Subcutaneous abdominal adipose tissue (tissue), 5 donors: ENCODE data around the gene ARPC5.

Experiments used
- H3K27ac ChIP-seq: one replicate; pipeline ENCODE4 v1.7.0; 2013; ENCODE audit warnings: low read depth, mild to moderate bottlenecking, inconsistent platforms, low read length, moderate library complexity
- H3K27me3 ChIP-seq, 5 donors: one replicate each; pipeline ENCODE4 v1.7.0; 2013; ENCODE audit warnings: low read length in 5 of 5, inconsistent platforms in 1 of 5; ENCODE audit not compliant: control insufficient read depth in 5 of 5, insufficient read depth in 4 of 5
- H3K36me3 ChIP-seq, 5 donors: one replicate each; pipeline ENCODE4 v1.7.0; 2013; ENCODE audit warnings: low read length in 5 of 5; ENCODE audit not compliant: control insufficient read depth in 5 of 5, insufficient read depth in 5 of 5
- H3K4me1 ChIP-seq, 5 donors: one replicate each; pipeline ENCODE4 v1.7.0; 2013; ENCODE audit warnings: low read length in 5 of 5, mild to moderate bottlenecking in 3 of 5, moderate library complexity in 1 of 5; ENCODE audit not compliant: control insufficient read depth in 5 of 5, insufficient read depth in 5 of 5
- H3K4me3 ChIP-seq, 5 donors: one replicate each; pipeline ENCODE4 v1.7.0; 2013; ENCODE audit warnings: low read length in 5 of 5, low read depth in 1 of 5
- H3K9ac ChIP-seq, 5 donors: one replicate each; pipeline ENCODE4 v1.7.0; 2013; ENCODE audit warnings: low read length in 5 of 5, mild to moderate bottlenecking in 4 of 5, moderate library complexity in 3 of 5
- H3K9me3 ChIP-seq, 5 donors: one replicate each; pipeline ENCODE4 v1.7.0; 2013; ENCODE audit warnings: low read length in 5 of 5; ENCODE audit not compliant: control insufficient read depth in 5 of 5
- donor health status: healthy.
- donor health status: healthy.
- donor health status: healthy.
- donor health status: healthy.
- donor health status: healthy.

Gene ARPC5

DNA sequence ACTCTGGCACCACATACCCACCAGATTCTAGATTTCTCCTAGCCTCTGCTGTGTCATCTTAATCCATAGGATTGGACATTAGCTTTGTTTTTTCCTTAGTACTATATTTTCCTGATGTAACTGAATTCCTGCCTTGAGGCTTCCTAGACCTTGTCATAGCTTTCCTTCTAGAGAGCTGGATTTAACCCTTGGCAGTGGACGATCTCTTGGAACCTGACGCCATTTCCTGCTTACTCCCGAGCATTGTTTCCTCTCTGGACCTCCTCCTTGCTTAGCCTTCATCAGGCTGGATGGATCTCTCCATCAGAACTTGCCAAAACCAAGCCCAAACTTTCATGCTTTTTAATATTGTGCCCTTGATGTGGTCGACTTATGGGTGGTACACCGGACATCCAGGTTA, 16.0 kb upstream of the ARPC5 start:
- no peaks in the 10 kb centered on the region for H3K27me3 ChIP-seq
- no peak overlapping the region for H3K9ac ChIP-seq
- H3K4me3 ChIP-seq, result no peak overlapping the region
- no peaks in the 10 kb centered on the region for H3K9me3 ChIP-seq
- H3K27ac ChIP-seq, result no peak overlapping the region
- H3K4me1 ChIP-seq, result peaks cover 0 to 7% (median 0%) of the 10 kb centered on the region in 5 donors
- H3K36me3 ChIP-seq, result no peaks in the 10 kb centered on the region

DNA sequence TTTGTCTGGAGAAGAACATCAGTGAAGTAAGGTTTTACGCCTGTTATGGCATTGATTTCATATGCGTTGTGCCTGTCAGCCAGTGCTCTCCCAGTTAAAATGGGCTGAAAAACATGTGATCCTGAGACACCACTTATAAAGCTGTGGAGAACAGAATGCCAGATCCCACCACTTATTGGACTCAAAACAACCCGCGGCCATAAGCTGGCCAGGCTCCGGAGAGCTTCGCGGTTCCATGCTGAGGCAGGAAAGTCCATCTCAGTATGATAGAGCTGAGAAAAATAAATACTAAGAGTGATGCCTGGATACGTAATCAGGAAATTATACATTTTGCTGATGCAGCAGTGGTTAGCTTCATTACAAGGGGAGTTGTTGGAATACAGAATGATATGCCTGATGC, 12.5 kb upstream of the ARPC5 start:
- no peaks in the 10 kb centered on the region for H3K27me3 ChIP-seq
- no peaks in the 10 kb centered on the region for H3K9me3 ChIP-seq
- H3K9ac ChIP-seq, result no peak overlapping the region
- peaks cover 0 to 4% (median 0%) of the 10 kb centered on the region in 5 donors for H3K4me1 ChIP-seq
- no peak overlapping the region for H3K27ac ChIP-seq
- H3K4me3 ChIP-seq, result no peak overlapping the region
- H3K36me3 ChIP-seq, result no peaks in the 10 kb centered on the region

- H3K27me3 ChIP-seq, result no peaks in the 10 kb centered on the region
- no peak overlapping the region for H3K9ac ChIP-seq
- H3K4me3 ChIP-seq, result no peak overlapping the region
- H3K4me1 ChIP-seq, result peaks cover 0 to 2% (median 0%) of the 10 kb centered on the region in 5 donors
- no peaks in the 10 kb centered on the region for H3K9me3 ChIP-seq
- no peaks in the 10 kb centered on the region for H3K36me3 ChIP-seq
- H3K27ac ChIP-seq, result no peak overlapping the region
Measured at GRCh38 chr1:183646776-183647175, 11.2 kb upstream of the ARPC5 start.

DNA sequence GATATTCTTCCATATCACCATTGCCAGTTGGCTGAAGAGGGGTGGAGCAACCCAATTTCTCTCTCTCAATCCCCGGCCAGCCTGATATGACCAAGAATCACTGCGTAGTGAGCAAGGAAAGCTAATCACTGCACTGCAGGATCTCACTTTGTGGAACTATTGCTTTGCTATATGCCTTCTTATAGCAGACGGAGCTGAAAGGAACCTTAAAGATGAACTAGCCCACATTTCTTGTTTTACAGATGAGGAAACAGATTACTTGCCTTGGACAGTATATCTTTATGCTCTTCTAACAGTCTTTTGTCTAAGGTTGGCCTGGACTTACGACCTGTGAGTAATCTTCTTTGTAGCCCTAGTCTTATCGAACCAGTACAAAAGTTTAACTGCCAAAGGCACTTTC, 9.9 kb upstream of the ARPC5 start:
- Histone ChIP-seq H3K4me1 (peaks cover 0 to 2% (median 0%) of the 10 kb centered on the region in 5 donors), H3K27ac (no peak overlapping the region), H3K27me3 (no peaks in the 10 kb centered on the region), H3K9ac (no peak overlapping the region), H3K36me3 (no peaks in the 10 kb centered on the region), H3K4me3 (no peak overlapping the region), H3K9me3 (no peaks in the 10 kb centered on the region)

DNA sequence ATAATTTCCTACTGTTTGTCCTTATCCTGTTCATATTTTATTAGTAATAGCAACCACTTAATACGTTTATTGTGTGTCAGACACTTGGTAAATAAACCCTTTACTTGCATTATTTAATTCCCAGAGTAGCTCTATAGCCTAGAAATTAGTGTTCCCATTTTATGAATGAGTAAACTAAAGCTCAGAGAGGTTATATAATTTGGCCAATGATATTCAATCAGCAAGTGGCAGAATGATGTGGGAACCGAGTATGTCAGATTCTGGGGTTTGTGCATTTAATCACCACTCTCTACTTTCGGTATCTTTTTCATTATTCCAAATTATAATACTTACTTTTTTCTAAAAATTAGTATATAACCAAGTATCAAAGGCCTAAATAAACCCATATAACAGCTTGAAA, 6.6 kb upstream of the ARPC5 start:
- H3K36me3 ChIP-seq, result no peaks in the 10 kb centered on the region
- no peak overlapping the region for H3K9ac ChIP-seq
- no peak overlapping the region for H3K4me3 ChIP-seq
- no peaks in the 10 kb centered on the region for H3K27me3 ChIP-seq
- H3K4me1 ChIP-seq, result peaks cover 0 to 2% (median 0%) of the 10 kb centered on the region in 5 donors
- H3K9me3 ChIP-seq, result no peaks in the 10 kb centered on the region
- no peak overlapping the region for H3K27ac ChIP-seq

DNA sequence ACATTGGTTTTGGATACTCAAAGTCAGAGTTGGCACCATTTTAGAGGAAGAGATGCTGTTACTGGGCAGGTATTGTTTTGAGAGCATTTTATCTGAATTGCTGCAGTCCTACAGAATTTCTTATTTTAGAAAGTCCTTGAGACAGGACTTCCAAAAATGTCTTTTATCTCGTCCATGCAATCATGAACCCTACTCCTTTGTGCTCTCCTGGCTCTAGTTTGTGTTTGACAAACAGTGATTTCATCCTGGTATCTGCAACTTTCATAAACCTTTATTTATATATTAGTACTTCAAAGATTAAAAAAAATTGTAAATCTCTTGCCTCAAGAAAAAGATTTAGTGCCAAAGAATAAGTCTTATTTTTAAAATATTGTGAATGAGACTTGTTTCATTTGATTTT, 4.6 kb upstream of the ARPC5 start:
- no peak overlapping the region for H3K9ac ChIP-seq
- no peak overlapping the region for H3K27ac ChIP-seq
- no peak overlapping the region for H3K4me3 ChIP-seq
- no peaks in the 10 kb centered on the region for H3K36me3 ChIP-seq
- peaks cover 0 to 8% (median 6%) of the 10 kb centered on the region in 5 donors for H3K4me1 ChIP-seq
- H3K27me3 ChIP-seq, result no peaks in the 10 kb centered on the region
- H3K9me3 ChIP-seq, result no peaks in the 10 kb centered on the region

GRCh38 chr1:183638649-183639387, 3.2 kb upstream of the ARPC5 start:
- no peak overlapping the region for H3K4me3 ChIP-seq
- H3K9me3 ChIP-seq, result no peaks in the 10 kb centered on the region
- H3K27ac ChIP-seq, result no peak overlapping the region
- no peaks in the 10 kb centered on the region for H3K27me3 ChIP-seq
- H3K4me1 ChIP-seq, result peaks cover 0 to 17% (median 13%) of the 10 kb centered on the region in 5 donors
- H3K36me3 ChIP-seq, result no peaks in the 10 kb centered on the region
- H3K9ac ChIP-seq, result no peak overlapping the region

DNA sequence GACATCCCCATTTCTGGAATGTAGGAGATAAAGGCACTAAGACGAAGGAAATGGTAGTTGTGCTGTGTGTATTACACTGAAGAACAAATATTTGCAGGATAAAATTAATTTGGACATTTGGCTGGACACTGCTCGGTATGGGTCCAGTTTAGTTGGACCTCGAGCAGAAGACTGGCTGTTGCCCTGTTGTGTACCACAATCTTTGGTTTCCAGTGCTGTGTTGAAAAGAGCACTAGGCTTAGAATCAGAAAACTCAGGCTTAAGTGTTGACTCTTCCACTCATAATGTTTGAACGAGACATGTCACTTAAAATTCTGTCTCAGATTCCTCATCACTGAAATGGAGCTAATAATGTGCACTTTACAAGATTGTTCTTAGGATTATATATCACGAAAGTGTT, 1.2 kb upstream of the ARPC5 start:
- no peak overlapping the region for H3K9ac ChIP-seq

DNA sequence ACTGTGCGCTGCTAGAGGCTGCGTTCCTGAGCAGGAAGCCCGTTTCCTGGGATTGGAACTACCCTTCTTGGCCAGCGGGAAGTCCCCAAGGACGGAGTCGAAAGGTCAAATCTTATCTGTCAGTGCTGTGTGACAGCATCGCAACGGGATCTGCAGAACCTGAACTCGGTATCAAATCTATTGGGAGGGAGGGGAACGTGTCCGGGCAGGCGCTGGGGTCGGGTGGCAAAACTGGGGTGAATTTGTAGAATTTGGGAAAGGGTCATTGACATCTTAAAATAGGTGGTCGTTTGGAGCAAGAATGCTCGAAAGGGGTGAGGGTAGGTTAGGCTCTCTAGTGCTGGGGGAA, 725 bp upstream of the ARPC5 start:
- peaks cover 2 to 43% (median 36%) of the 10 kb centered on the region in 5 donors for H3K4me1 ChIP-seq
- H3K36me3 ChIP-seq, result peaks cover 0 to 3% (median 0%) of the 10 kb centered on the region in 5 donors
- H3K9ac ChIP-seq, result peak overlapping the region in 1 of 5 donors; percentile 0
- peak overlapping the region; percentile 69 to 92 (median 81) for H3K4me3 ChIP-seq
- H3K27me3 ChIP-seq, result no peaks in the 10 kb centered on the region
- peak overlapping the region; percentile 47 for H3K27ac ChIP-seq
- no peaks in the 10 kb centered on the region for H3K9me3 ChIP-seq

More for the DNA sequence above, 1.2 kb upstream of the ARPC5 start:
- Histone ChIP-seq H3K27me3 (no peaks in the 10 kb centered on the region), H3K4me1 (peaks cover 2 to 38% (median 32%) of the 10 kb centered on the region in 5 donors), H3K4me3 (no peak overlapping the region), H3K36me3 (peaks cover 0 to 3% (median 0%) of the 10 kb centered on the region in 5 donors), H3K9me3 (no peaks in the 10 kb centered on the region), H3K27ac (no peak overlapping the region)

DNA sequence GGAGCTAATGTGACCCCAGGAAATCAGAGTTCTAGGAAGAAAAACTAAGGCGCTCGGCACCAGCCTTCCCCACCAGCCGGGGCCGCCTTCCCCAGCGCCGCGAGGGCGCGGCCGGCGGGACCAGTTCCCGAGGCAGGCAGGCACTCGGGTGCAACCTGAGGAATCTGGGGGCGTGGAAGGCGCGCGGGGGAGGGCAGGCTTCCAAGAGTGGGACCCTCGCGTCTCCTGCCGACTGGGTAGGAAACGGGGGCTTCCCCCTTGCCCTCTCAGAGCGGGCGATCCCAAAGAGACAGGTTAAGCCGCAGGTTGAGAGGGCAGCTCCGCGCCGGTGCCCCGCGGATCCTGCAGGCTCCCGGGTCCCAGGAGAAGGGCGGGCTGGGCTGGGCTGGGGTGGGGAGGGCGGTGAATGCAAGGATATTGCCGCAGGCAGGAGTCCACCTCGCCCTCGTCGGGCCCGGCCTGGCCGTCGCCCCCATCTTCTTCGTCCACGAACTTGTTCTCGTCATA, 431 bp downstream of the ARPC5 start:
- Histone ChIP-seq H3K27ac (peak overlapping the region; percentile 89), H3K36me3 (peaks cover 2 to 11% (median 5%) of the 10 kb centered on the region in 5 donors), H3K27me3 (no peaks in the 10 kb centered on the region), H3K9me3 (no peaks in the 10 kb centered on the region), H3K4me1 (peaks cover 2 to 54% (median 47%) of the 10 kb centered on the region in 5 donors), H3K9ac (peak overlapping the region; percentile 57 to 95 (median 92)), H3K4me3 (peak overlapping the region; percentile 75 to 92 (median 88))
